HG03354 (cell line): ENCODE measurements around the gene PRTFDC1.
A peak's percentile ranks its signal among the peaks of the same experiment; 100 is the strongest.
"Not testable (repeated sequence)": the region's sequence is repeated elsewhere in the genome, so short reads cannot be mapped to it uniquely, and the experiment has no call there.

ENCODE experiments used
- ATAC-seq: cut with Tn5 transposase; IDR thresholded peaks from one replicate; pipeline ENCODE4 v1.9.1; 2021; ENCODE audit warnings: mild to moderate bottlenecking; ENCODE audit not compliant: unreplicated experiment, poor library complexity, severe bottlenecking

Gene PRTFDC1

DNA sequence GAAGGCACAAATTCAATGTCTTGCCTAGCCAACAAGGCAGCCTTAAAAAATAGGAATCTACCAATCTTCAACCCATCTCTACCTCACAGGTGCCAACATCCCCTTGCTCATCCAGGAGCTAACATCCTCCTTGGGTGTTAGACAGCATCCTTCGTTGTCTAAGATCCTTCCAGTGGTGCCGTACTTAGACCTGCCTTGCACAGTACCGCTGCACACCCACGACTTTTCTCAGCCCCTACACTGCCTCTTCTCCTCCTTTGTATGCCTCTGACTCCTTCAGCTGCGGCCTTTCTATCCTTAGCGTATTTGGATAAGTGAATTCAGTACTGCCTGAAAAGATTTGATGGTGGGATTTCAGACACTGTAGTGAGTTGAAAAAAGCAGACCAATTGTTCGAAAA lies 15.9 kb upstream of the PRTFDC1 start:
- no peak for ATAC-seq

- no peak for ATAC-seq
Measured at GRCh38 chr10:24966962-24967481, 14.6 kb upstream of the PRTFDC1 start.

GRCh38 chr10:24965051-24965450 lies 12.6 kb upstream of the PRTFDC1 start:
- no peak for ATAC-seq

- ATAC-seq: no peak
Measured at GRCh38 chr10:24963521-24964041, 11.2 kb upstream of the PRTFDC1 start.

DNA sequence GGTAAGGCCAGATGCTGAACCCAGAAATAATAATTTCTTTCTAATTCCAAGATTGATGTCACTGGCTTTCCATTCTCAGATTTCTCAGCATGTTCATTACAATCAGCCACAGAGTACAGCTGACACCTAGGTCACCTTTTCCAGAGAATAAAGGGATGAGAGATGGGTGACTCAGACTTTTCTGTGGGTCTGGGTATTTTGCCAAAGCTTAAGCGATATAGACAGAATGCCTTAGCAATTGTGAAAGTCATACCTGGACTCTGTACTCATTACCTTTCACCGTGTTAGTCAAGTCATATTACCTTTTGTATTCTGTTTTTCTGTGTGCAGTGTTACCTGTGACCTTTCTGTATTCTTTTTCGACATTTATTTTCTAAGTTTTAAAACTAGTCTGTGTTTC lies 10.6 kb upstream of the PRTFDC1 start:
- ATAC-seq: no peak

DNA sequence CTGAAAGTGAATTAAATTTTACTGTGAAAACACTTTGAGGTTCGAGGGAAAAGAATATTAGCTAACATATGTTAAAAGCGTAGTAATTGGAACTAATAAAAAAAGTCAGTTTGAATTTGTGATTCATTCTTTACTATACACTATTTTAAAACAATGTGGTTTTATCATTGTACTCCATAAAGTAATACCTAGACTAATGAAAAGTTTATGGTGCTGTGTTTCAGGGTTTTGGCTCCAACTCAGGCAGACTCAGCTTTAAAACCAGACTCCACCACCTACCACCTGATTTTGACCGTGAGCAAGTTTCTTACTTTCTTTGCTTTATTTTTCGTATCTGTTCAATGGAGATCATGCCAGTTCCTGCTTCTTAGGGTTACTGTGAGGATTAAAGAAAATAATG lies 9.2 kb upstream of the PRTFDC1 start:
- no peak for ATAC-seq

DNA sequence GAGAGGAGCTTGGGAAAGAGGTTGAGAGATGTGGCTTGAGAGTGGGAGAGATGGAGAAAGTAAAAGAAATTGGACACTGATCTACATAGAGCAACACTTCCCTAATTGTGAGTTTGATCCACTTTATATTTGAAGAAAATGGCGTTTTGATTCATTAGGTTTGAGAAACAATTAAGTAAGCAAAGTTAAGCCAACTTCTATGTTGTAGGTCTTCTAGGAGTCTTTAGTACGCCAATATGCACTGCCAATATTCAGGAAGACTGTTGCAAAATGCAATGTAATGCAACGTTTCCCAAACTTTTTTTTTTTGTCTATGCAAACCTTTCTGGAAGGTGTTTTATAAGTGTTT lies 7.0 kb upstream of the PRTFDC1 start:
- ATAC-seq: no peak

GRCh38 chr10:24958721-24959381 lies 6.4 kb upstream of the PRTFDC1 start:
- no peak for ATAC-seq

- ATAC-seq: no peak
Measured at GRCh38 chr10:24958091-24958720, 5.8 kb upstream of the PRTFDC1 start.

DNA sequence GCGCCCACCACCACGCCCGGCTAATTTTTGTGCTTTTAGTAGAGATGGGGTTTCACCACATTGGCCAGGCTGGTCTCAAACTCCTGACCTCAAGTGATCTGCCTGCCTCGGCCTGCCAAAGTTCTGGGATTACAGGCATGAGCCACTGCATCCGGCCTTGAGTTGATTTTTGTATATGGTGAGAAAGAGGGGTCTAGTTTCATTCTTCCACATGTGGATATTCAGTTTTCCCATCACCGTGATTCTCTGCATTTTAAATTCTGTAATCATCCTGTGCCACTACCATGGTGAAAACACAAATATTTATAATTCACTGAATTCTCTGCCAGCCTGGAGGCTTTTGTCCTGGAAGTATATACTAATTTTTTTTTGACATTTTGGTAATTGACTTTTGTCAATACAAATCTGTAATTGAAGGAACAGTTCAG lies 5.2 kb upstream of the PRTFDC1 start:
- ATAC-seq: not testable (repeated sequence)

- no peak for ATAC-seq
Measured at GRCh38 chr10:24953675-24954074, 1.3 kb upstream of the PRTFDC1 start.

DNA sequence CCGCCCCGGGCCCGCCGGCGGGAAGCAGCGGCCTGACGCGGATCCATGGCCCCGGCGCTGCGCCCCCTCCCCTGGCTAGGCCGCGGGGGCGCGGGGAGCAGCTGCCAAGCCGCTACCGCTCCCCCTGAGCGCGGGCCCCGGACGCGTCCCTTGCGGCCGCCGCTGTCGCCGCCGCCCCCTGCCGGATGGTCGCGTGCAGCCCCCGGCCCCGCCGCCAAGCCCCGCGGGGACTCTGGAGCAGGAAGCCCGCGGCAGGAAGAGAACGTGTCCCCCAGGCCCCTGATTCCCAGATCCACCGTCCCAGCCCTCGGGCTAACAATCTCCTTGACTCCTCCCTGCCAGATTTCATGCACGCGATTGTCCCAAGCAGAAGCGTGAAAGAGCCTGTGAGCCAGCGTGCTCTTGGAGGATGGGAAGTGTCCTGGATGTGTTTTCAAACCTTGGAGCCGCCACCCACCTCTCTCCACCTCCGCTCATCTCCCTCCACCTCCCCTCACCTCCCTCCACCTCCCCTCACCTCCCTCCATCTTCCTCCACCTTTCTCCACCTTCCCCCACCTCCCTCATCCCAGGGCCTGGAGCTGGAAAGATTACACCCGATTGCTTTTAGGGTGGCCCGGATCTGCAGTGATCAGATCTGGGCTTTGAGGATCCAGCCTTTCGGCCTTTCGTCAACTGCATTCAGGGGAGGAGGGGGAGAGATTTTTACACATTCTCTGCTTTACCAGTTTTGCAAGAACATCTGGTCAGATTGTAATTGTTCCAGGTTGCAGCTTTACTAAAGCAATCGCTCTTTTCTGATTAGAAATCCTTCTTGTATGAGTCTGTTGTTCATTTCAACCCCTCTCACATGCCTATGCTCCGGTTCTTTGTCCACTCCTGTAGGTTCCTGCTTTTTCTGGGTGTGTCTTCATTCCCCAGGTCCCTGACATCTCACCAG lies 570 bp upstream of the PRTFDC1 start:
- peak; percentile 72 for ATAC-seq

GRCh38 chr10:24951201-24952142 lies 934 bp downstream of the PRTFDC1 start:
- peak; percentile 15 for ATAC-seq

DNA sequence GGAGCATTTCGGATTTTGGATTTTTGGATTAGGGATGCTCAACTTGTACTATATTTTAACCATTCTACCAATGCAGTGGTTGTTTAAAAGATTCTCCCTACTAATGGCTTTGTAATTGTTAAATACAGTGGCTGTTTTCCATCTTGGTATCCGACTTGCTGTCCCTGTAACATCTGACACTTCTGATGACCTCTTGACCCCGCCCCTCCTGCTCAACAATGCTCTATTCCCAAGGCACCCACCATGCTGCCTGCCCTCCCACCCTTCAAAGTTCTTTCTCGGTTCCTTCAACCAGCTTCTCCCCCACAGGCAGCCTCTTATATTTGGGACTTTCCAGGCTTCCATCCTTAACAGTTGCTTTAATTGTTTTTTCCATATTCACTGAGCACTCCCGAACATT lies 2.0 kb downstream of the PRTFDC1 start:
- no peak for ATAC-seq

DNA sequence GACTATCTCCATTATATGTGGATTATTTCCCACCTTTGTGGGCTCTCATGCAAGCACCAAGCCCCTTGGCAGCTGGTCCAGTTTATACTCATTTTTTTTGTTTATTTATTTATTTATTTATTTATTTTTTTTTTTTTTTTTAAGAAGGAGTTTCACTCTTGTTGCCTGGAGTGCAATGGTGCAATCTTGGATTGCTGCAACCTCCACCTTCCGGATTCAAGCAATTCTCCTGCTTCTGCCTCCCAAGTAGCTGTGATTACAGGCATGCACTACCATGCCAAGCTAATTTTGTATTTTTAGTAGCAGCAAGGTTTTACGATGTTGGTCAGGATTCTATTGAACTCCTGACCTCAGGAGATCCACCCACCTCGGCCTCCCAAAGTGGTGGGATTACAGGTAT lies 2.8 kb downstream of the PRTFDC1 start:
- no peak for ATAC-seq

DNA sequence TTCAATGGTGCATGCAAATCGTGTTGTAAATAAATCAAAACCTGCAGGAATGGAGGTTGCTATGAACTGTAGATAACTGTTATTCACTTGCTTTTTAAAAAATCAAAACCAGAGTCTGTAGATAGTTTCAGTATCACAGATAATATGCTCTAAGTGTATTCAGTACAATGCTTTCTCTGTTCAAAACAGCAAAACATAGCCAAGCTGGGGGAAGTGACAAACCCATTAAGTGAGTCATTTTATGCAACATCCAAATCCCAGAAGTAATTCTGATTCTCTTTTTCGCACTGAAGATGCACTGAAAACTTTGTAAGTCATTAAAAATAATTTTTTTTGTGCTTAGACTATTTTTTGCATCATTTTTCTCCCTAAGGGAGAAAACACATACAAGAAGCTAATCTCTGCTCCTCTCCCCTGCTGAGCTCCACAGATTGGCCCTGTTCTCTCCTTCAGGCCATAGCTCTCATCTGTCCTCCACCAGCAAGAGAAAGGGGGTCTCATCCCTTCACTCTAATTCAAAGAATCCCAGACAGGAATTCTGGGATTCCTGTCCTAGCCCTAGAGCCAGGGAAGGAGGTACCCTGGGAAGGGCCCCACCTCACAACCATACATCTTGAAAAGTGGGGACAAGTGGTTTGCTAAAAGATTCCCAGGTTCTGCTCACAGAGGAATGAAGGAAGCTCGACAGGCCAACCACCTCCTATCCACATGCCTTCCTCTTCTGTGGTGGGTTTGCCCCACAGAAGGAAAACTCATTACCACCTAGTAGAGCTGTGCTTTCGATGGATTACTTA lies 4.9 kb downstream of the PRTFDC1 start:
- ATAC-seq: peak; percentile 64

GRCh38 chr10:24944512-24945255 lies 7.7 kb downstream of the PRTFDC1 start:
- ATAC-seq: no peak

DNA sequence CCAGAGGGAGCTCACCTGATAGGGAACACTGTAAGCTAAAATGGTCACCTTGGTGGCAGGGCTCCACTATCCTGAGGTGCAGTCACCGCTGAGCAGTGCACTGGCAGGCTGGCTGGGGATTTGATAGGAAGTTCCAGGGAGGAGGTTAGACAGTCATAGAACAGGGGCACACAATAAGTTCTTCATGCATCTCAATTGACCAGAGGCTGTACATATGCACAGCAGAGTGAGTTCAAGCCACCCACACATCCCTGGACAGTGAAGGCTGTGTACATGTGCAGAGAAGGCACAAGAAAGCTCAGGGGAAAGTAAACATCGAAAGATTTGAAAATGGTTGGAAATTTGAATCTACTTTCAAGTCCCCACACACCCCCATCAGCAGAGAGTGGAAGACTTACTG lies 13.9 kb downstream of the PRTFDC1 start:
- no peak for ATAC-seq
